IPS-NIHi7 (cell line): Measurements from ENCODE around the gene UBR2.
"Not testable (repeated sequence)": the region's sequence is repeated elsewhere in the genome, so short reads cannot be mapped to it uniquely, and the experiment has no call there.

Source experiments
- DNase-seq: peaks from one replicate; pipeline ENCODE4 v3.0.0; 2012; ENCODE audit warnings: mixed read lengths; ENCODE audit errors: extremely low spot score

The UBR2 gene

GRCh38 chr6:42726485-42727086 lies 162.8 kb downstream of the UBR2 start:
- peak; percentile 85 for DNase-seq

- no peak for DNase-seq
These were observed 163.3 kb downstream of the UBR2 start for GRCh38 chr6:42727087-42727611.

GRCh38 chr6:42727627-42728026 lies 163.8 kb downstream of the UBR2 start:
- DNase-seq, result no peak

- DNase-seq, result no peak
These were observed 165.9 kb downstream of the UBR2 start for GRCh38 chr6:42729731-42730130.

- DNase-seq, result not testable (repeated sequence)
These were observed 170.1 kb downstream of the UBR2 start for GRCh38 chr6:42733867-42734481.

GRCh38 chr6:42735976-42736375 lies 172.1 kb downstream of the UBR2 start:
- no peak for DNase-seq

GRCh38 chr6:42740725-42741124 lies 176.9 kb downstream of the UBR2 start:
- no peak for DNase-seq

- no peak for DNase-seq
These were observed 178.5 kb downstream of the UBR2 start for GRCh38 chr6:42742116-42742894.
